Stomach (tissue), 9 donors: ENCODE results near the gene PARVG. TPM values are rescaled to one million over a fixed set of nuclear protein-coding genes. Genes with fewer than 3 reads are reported as not detected.
A peak's percentile ranks its signal among the peaks of the same experiment; 100 is the strongest.

Experiments used
- DNase-seq, 2 donors: peaks; one replicate each; pipeline versions ENCODE4 v3.0.0 to v3.0.0-alpha.2; 2013 to 2019
- H3K27ac ChIP-seq, 5 donors: fragments of 200-600 bp in 4 of 5; sonication (generic) in 4 of 5; one replicate each; pipeline ENCODE4 v1.5.1; 2013 to 2019; ENCODE audit warnings: mild to moderate bottlenecking in 1 of 5, moderate library complexity in 1 of 5
- H3K27me3 ChIP-seq, 3 donors: fragments of 200-600 bp; sonication (generic); one replicate each; pipeline ENCODE4 v1.5.1; 2017 to 2019; ENCODE audit warnings: mixed run types in 1 of 3
- H3K36me3 ChIP-seq, 4 donors: fragments of 200-600 bp; sonication (generic); 1 replicate in 3 of 4; 2 replicates in 1 of 4; pipeline ENCODE4 v1.5.1; 2016 to 2019
- H3K4me1 ChIP-seq, 4 donors: fragments of 200-600 bp; sonication (generic); one replicate each; pipeline ENCODE4 v1.5.1; 2016 to 2019
- H3K4me3 ChIP-seq, 4 donors: fragments of 200-600 bp; sonication (generic) in 3 of 4; one replicate each; pipeline ENCODE4 v1.5.1; 2016 to 2019; ENCODE audit warnings: mild to moderate bottlenecking in 1 of 4
- H3K9me3 ChIP-seq, 4 donors: fragments of 200-600 bp; sonication (generic); one replicate each; pipeline ENCODE4 v1.5.1; 2016 to 2019
- CTCF ChIP-seq, 7 experiments: fragments of 450-650 bp in 4 of 7; fragments of 200-600 bp in 3 of 7; sonication (generic) in 3 of 7; IDR thresholded peaks; one replicate each; pipeline ENCODE4 v1.5.1; 2016 to 2019; ENCODE audit warnings: antibody characterized with exemption in 7 of 7, control low read depth in 2 of 7, mild to moderate bottlenecking in 1 of 7
- EP300 ChIP-seq: sonication (generic); formaldehyde crosslinking; IDR thresholded peaks from one replicate; pipeline ENCODE4 v1.6.1; 2017; ENCODE audit warnings: antibody characterized with exemption
- POLR2A ChIP-seq, 4 donors: fragments of 450-650 bp; IDR thresholded peaks; one replicate each; pipeline ENCODE4 v1.6.1; 2016; ENCODE audit warnings: antibody characterized with exemption in 4 of 4, control low read depth in 2 of 4, mild to moderate bottlenecking in 1 of 4, moderate library complexity in 1 of 4
- POLR2AphosphoS5 ChIP-seq, 3 donors: sonication (generic); formaldehyde crosslinking; IDR thresholded peaks; one replicate each; pipeline ENCODE4 v1.6.1; 2016; ENCODE audit warnings: antibody characterized with exemption in 3 of 3
- WGBS, 5 donors: extraction: QIAGEN DNeasy Blood & Tissue Kit in 3 of 5; methylation state at CpG; one replicate each; pipeline versions ENCODE4 v1.1.5 to v1.1.7; 2013 to 2018; 5-methylcytosine and 5-hydroxymethylcytosine counted together
- intact Hi-C: fragments of 100-400 bp; cut with DNase I; formaldehyde crosslinking; loops from one replicate; pipeline ENCODE4 v1.15.1; 2023; ENCODE audit warnings: low total_unique reads
- polyA plus RNA-seq, 3 donors: library from polyadenylated mRNA; stranded (reverse); fragments of 200-250 nt; gene quantifications; one replicate each; pipeline ENCODE4 v1.2.3, GENCODE V29; 2013
- total RNA-seq, 5 donors: library from RNA; depleted of rRNA; stranded (reverse); fragments of >200 nt; gene quantifications; one replicate each; pipeline versions ENCODE4 v1.1.0 to v1.2.3, GENCODE V29; 2014 to 2016
- donor health status: healthy with polysubstance abuse.
- donor health status: Bipolar disorder and iron deficiency.
- donor health status: healthy.

PARVG gene
- total and polyA plus RNA-seq, 8 donors = 5.7 to 78.2 (median 16.7) TPM

GRCh38 chr22:44181912-44182587, 1.3 kb downstream of the PARVG start:
- TF ChIP-seq EP300 = no peak
- TF ChIP-seq CTCF (IDR thresholded peaks at IDR 0.05) = no peak
- TF ChIP-seq POLR2A (IDR thresholded peaks at IDR 0.05) = no peak
- no peak for TF ChIP-seq POLR2AphosphoS5 (IDR thresholded peaks at IDR 0.05)
- H3K27ac ChIP-seq = peak overlapping the region; percentile 37 to 87 (median 64)
- peaks cover 0 to 8% (median 4%) of the 10 kb centered on the region in 4 donors for H3K36me3 ChIP-seq
- intact Hi-C loops = no loop called here
- peak overlapping the region; percentile 29 to 45 (median 40) for H3K4me3 ChIP-seq
- 53 to 78% (median 72%) methylated on average over 8 to 17 of the region's 17 CpGs for WGBS, 5 donors
- no peak for DNase-seq
- peaks cover 0 to 32% (median 8%) of the 10 kb centered on the region in 3 donors for H3K27me3 ChIP-seq
- no peaks in the 10 kb centered on the region for H3K9me3 ChIP-seq
- no peaks in the 10 kb centered on the region for H3K4me1 ChIP-seq

GRCh38 chr22:44182588-44183286, 2.0 kb downstream of the PARVG start:
- intact Hi-C loops = no loop called here
- H3K4me1 ChIP-seq = no peaks in the 10 kb centered on the region
- DNase-seq = peak; percentile 39 to 57

GRCh38 chr22:44183287-44183588, 2.5 kb downstream of the PARVG start:
- peak overlapping the region in 3 of 5 donors; percentile 53 to 87 (median 64) for H3K27ac ChIP-seq
- 64 to 71% (median 67%) methylated on average over 8 of the region's 8 CpGs for WGBS, 5 donors
- H3K4me3 ChIP-seq = peak overlapping the region in 2 of 4 donors; percentile 42 to 45
- H3K36me3 ChIP-seq = peaks cover 0 to 8% (median 4%) of the 10 kb centered on the region in 4 donors
- DNase-seq = no peak
- intact Hi-C loops = no loop called here
- H3K27me3 ChIP-seq = peaks cover 0 to 32% (median 8%) of the 10 kb centered on the region in 3 donors
- H3K9me3 ChIP-seq = no peaks in the 10 kb centered on the region
- no peak for TF ChIP-seq POLR2A (IDR thresholded peaks at IDR 0.05)
- no peak for TF ChIP-seq EP300
- no peak for TF ChIP-seq CTCF (IDR thresholded peaks at IDR 0.05)
- no peak for TF ChIP-seq POLR2AphosphoS5 (IDR thresholded peaks at IDR 0.05)
- no peaks in the 10 kb centered on the region for H3K4me1 ChIP-seq

More at GRCh38 chr22:44182588-44183286, 2.0 kb downstream of the PARVG start:
- WGBS, 5 donors = 56 to 82% (median 75%) methylated on average over 13 to 17 of the region's 17 CpGs
- H3K27ac ChIP-seq = peak overlapping the region in 4 of 5 donors; percentile 60 to 87 (median 72)
- TF ChIP-seq EP300 (no peak), CTCF (IDR thresholded peaks at IDR 0.05) (no peak), POLR2A (IDR thresholded peaks at IDR 0.05) (no peak), POLR2AphosphoS5 (IDR thresholded peaks at IDR 0.05) (no peak)
- peaks cover 0 to 8% (median 4%) of the 10 kb centered on the region in 4 donors for H3K36me3 ChIP-seq
- no peaks in the 10 kb centered on the region for H3K9me3 ChIP-seq
- peak overlapping the region; percentile 29 to 45 (median 40) for H3K4me3 ChIP-seq
- H3K27me3 ChIP-seq = peaks cover 0 to 32% (median 8%) of the 10 kb centered on the region in 3 donors

GRCh38 chr22:44184006-44184405, 3.3 kb downstream of the PARVG start:
- TF ChIP-seq POLR2AphosphoS5 (IDR thresholded peaks at IDR 0.05) = no peak
- no peaks in the 10 kb centered on the region for H3K9me3 ChIP-seq
- peaks cover 0 to 8% (median 4%) of the 10 kb centered on the region in 4 donors for H3K36me3 ChIP-seq
- DNase-seq = no peak
- intact Hi-C loops = no loop called here
- peaks cover 0 to 32% (median 8%) of the 10 kb centered on the region in 3 donors for H3K27me3 ChIP-seq
- no peak overlapping the region for H3K4me3 ChIP-seq
- WGBS, 5 donors = 74 to 89% (median 78%) methylated on average over 4 of the region's 4 CpGs
- H3K4me1 ChIP-seq = no peaks in the 10 kb centered on the region
- no peak overlapping the region for H3K27ac ChIP-seq
